ENCODE results near the gene RCN2. TPM values are rescaled to one million over a fixed set of nuclear protein-coding genes. Genes with fewer than 3 reads are reported as not detected.

The RCN2 gene
- total and polyA plus RNA-seq, 2 of the 8 experiments (the other 6 are each of a cell fraction or from before 2014, with no cell fraction given), result 65.6 to 137 TPM

GRCh38 chr15:76904461-76905012 lies 27.0 kb upstream of the RCN2 start:
- peak overlapping the region; percentile 54 to 71 (median 63) for H3K4me3 ChIP-seq (ENCODE audit: extremely low read depth in 1 of 4, insufficient read depth in 2 of 4, low read depth in 3 of 4, low read length in 4 of 4)
- H4K91ac ChIP-seq (replicated peaks; ENCODE audit: insufficient read length, low read length), result peak overlapping the region; percentile 16
- CTCF ChIA-PET (ENCODE audit: partially characterized antibody), result interaction anchor here (1.3 to 1.6 kb wide), 2 partner anchors 38 to 70 kb away, joined by 3 to 4 read pairs; no protein-coding TSS in a partner anchor
- no peak overlapping the region for H4K5ac ChIP-seq (ENCODE audit: insufficient read length, low read depth, low read length)
- H2BK15ac ChIP-seq (ENCODE audit: low read length), result no peak overlapping the region
- H3K4me1 ChIP-seq (replicated peaks in 1 of 4; ENCODE audit: control insufficient read depth in 3 of 4, insufficient read depth in 4 of 4, low read length in 3 of 4), result peaks cover 1 to 7% (median 4%) of the 10 kb centered on the region in 4 experiments; a peak in 5 of 7 replicates
- no peak overlapping the region for H2BK12ac ChIP-seq (ENCODE audit: low read depth, low read length)
- no peak overlapping the region for H3K23ac ChIP-seq (ENCODE audit: insufficient read length)
- POLR2A ChIA-PET (ENCODE audit: partially characterized antibody), result interaction anchor here (1.1 to 1.6 kb wide), 3 partner anchors 15 to 255 kb away, joined by 3 to 7 read pairs (median 4); no protein-coding TSS in a partner anchor
- H3K56ac ChIP-seq (replicated peaks; ENCODE audit: insufficient read length, low read depth, low read length), result peak overlapping the region; percentile 33
- DNase-seq (ENCODE audit: low read depth in 1 of 2, low spot score in 2 of 2) (no peak), FAIRE-seq (no peak)
- H3K23me2 ChIP-seq (ENCODE audit: low read depth, low read length), result peaks cover 7% of the 10 kb centered on the region
- H2BK5ac ChIP-seq (ENCODE audit: low read depth, low read length), result 0 out of 2 replicates have a peak overlapping the region, but pooled peaks have one; percentile 62
- H3K79me2 ChIP-seq (ENCODE audit: control insufficient read depth in 1 of 2, insufficient read depth in 2 of 2, low read length in 2 of 2), result no peaks in the 10 kb centered on the region
- peak overlapping the region; percentile 62; the same call in 1 of the 2 replicates for H3K27ac ChIP-seq (ENCODE audit: low read depth, low read length)
- peak overlapping the region; percentile 5; the same call in 1 of the 2 replicates for H2AFZ ChIP-seq (ENCODE audit: low read length)
- no peaks in the 10 kb centered on the region for H4K20me1 ChIP-seq (replicated peaks in 1 of 2; ENCODE audit: control insufficient read depth in 1 of 2, insufficient read depth in 2 of 2, low read length in 2 of 2)
- H4K8ac ChIP-seq (ENCODE audit: extremely low read depth, insufficient read depth, low read length), result peak overlapping the region; percentile 91; the same call in 1 of the 2 replicates
- no peaks in the 10 kb centered on the region for H3K79me1 ChIP-seq (ENCODE audit: low read depth, low read length)
- H3K4ac ChIP-seq (replicated peaks; ENCODE audit: insufficient read length, low read depth, low read length), result no peak overlapping the region
- no peak overlapping the region for H2BK120ac ChIP-seq (replicated peaks; ENCODE audit: low read depth, low read length)
- H3K9ac ChIP-seq (replicated peaks in 1 of 4; ENCODE audit: extremely low read depth in 1 of 4, low read depth in 3 of 4, low read length in 3 of 4), result peak overlapping the region in 3 of 4 experiments; percentile 23 to 76 (median 75); a peak in 5 of 7 replicates
- H2AK5ac ChIP-seq (ENCODE audit: low read depth, low read length), result no peak overlapping the region
- no peaks in the 10 kb centered on the region for H3K36me3 ChIP-seq (ENCODE audit: control insufficient read depth in 2 of 4, insufficient read depth in 4 of 4, low read length in 3 of 4)
- H3K9me3 ChIP-seq (ENCODE audit: insufficient read depth in 2 of 2, low read depth in 1 of 2, low read length in 1 of 2), result peaks cover under 1 to 3% of the 10 kb centered on the region in 2 experiments; a peak in 2 of 4 replicates
- H2BK20ac ChIP-seq (ENCODE audit: low read length), result no peak overlapping the region
- 0 out of 2 replicates have a peak overlapping the region, but pooled peaks have one; percentile 52 for H3K18ac ChIP-seq (ENCODE audit: extremely low read depth, low read length)
- peak overlapping the region; percentile 93 to 97 for H3K4me2 ChIP-seq (ENCODE audit: insufficient read depth in 1 of 2, low read depth in 2 of 2, low read length in 2 of 2)
- no peak overlapping the region for H3K14ac ChIP-seq (ENCODE audit: insufficient read length)
- WGBS, 2 experiments (ENCODE audit: extremely low coverage in 1 of 2, insufficient coverage in 1 of 2, insufficient read length in 1 of 2, insufficient replicate concordance in 2 of 2, low coverage in 1 of 2, low lambda C conversion rate in 2 of 2, missing lambda C conversion rate in 1 of 2), result 4% methylated on average over 18 of the region's 29 CpGs; no CpG with 5 or more reads in 1 of the 2 experiments
- H3K27me3 ChIP-seq (replicated peaks in 1 of 4; ENCODE audit: control insufficient read depth in 3 of 4, extremely low read depth in 1 of 4, insufficient read depth in 3 of 4, low read length in 3 of 4), result peaks cover 0 to 4% (median 0%) of the 10 kb centered on the region in 4 experiments; a peak in 2 of 7 replicates
- TF ChIP-seq E2F6 (IDR thresholded peaks at IDR 0.05), result peak; percentile 41; the same call in 1 of the 2 replicates
- TF ChIP-seq SAP30 (IDR thresholded peaks at IDR 0.05; ENCODE audit: insufficient read depth, insufficient replicate concordance, low read length), result peak; percentile 87
- TF ChIP-seq MAX (IDR thresholded peaks at IDR 0.05), result peak; percentile 79
- peak; percentile 29; the same call in 1 of the 2 replicates for TF ChIP-seq POLR2AphosphoS5 (IDR thresholded peaks at IDR 0.05; ENCODE audit: low read depth, low read length)
- TF ChIP-seq GTF2F1 (IDR thresholded peaks at IDR 0.05; ENCODE audit: borderline replicate concordance, low read depth, low read length), result no peak
- peak; percentile 10; the same call in 1 of the 2 replicates for TF ChIP-seq YY1 (IDR thresholded peaks at IDR 0.05; ENCODE audit: low read depth, low read length)
- TF ChIP-seq RNF2 (IDR thresholded peaks at IDR 0.05; ENCODE audit: borderline replicate concordance, low read depth, low read length, missing control alignments, poor library complexity, severe bottlenecking), result no peak
- peak; percentile 49 for TF ChIP-seq KDM4A (IDR thresholded peaks at IDR 0.05; ENCODE audit: low read depth, low read length, severe bottlenecking)
- TF ChIP-seq RFX5 (IDR thresholded peaks at IDR 0.05; ENCODE audit: borderline replicate concordance, low read depth, low read length), result no peak

Data from H1 (cell line).